ENCODE measurements around the gene NIPSNAP2. TPM values are rescaled to one million over a fixed set of nuclear protein-coding genes. Genes with fewer than 3 reads are reported as not detected.
"Not testable (repeated sequence)": the region's sequence is repeated elsewhere in the genome, so short reads cannot be mapped to it uniquely, and the experiment has no call there.

NIPSNAP2 gene
- total RNA-seq, 4 donors from 2014 or later = 234 to 382 (median 354) TPM

DNA sequence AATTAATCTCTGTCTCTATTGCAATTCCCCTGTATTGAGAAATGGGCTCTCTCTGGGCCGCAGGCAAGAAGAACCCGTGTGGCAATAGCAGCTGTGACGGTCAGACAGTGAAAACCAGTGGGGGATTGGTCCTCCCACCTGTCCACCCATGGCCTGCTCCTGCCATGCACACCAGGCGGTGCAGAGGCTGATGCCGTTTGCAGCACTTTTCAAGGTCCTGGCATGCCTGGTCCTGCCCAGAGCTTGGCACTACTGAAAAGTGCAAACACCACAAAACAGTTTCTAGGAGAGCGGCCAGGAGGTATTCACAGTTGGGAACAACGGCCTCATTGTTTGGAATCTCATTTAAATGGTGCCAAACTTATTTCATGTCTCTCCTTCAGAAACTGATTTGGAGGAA, 45.3 kb downstream of the NIPSNAP2 start:
- no peak overlapping the region for H3K4me3 ChIP-seq
- H3K27me3 ChIP-seq = no peaks in the 10 kb centered on the region
- no peak for TF ChIP-seq POLR2A (IDR thresholded peaks at IDR 0.05)
- TF ChIP-seq, protein P1, sequence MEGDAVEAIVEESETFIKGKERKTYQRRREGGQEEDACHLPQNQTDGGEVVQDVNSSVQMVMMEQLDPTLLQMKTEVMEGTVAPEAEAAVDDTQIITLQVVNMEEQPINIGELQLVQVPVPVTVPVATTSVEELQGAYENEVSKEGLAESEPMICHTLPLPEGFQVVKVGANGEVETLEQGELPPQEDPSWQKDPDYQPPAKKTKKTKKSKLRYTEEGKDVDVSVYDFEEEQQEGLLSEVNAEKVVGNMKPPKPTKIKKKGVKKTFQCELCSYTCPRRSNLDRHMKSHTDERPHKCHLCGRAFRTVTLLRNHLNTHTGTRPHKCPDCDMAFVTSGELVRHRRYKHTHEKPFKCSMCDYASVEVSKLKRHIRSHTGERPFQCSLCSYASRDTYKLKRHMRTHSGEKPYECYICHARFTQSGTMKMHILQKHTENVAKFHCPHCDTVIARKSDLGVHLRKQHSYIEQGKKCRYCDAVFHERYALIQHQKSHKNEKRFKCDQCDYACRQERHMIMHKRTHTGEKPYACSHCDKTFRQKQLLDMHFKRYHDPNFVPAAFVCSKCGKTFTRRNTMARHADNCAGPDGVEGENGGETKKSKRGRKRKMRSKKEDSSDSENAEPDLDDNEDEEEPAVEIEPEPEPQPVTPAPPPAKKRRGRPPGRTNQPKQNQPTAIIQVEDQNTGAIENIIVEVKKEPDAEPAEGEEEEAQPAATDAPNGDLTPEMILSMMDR (IDR thresholded peaks at IDR 0.05 in 4 of 5, conservative IDR thresholded peaks at IDR 0.05 in 1 of 5) = no peak
- intact Hi-C loops (cut with DNase I; ENCODE audit: low total_unique reads) (no loop called here), in situ Hi-C loops (cut with MboI; ENCODE audit: low sequenced_read_pairs in 4 of 4) (loop anchor here in 2 of 4 donors (5.0 to 10.0 kb wide), 2 partner anchors 63 to 65 kb away; no protein-coding TSS in a partner anchor)
- no peak overlapping the region for H3K27ac ChIP-seq
- DNase-seq (peak in 1 of 2 donors; percentile 50), ATAC-seq (peak in 1 of 2 donors; percentile 63)
- H3K36me3 ChIP-seq = peaks cover 0 to 5% of the 10 kb centered on the region in 2 donors
- H3K4me1 ChIP-seq = no peaks in the 10 kb centered on the region
- H3K9me3 ChIP-seq = no peaks in the 10 kb centered on the region

DNA sequence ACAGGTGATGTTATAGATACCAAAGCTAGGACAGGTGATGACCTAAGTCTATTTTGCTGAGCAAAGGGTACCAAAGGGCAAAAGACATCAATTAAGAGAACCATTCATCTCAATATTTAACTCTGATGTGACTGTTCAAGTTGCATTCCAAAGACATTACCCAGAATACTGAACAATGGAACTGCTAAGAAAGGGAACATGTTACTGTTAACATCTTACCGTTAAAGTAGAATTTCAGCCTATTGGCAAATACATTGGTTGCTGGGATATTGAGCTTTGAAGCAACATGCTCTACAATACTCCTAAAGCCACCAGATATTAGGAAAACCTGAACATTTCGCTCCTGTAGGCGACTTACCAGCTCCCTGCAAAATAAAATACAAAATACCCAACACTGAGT, 52.6 kb downstream of the NIPSNAP2 start:
- not testable (repeated sequence) for DNase-seq

GRCh38 chr7:56019501-56019900, 55.1 kb downstream of the NIPSNAP2 start:
- peaks cover 0 to 8% of the 10 kb centered on the region in 2 donors for H3K36me3 ChIP-seq
- no peaks in the 10 kb centered on the region for H3K27me3 ChIP-seq
- no peaks in the 10 kb centered on the region for H3K9me3 ChIP-seq
- DNase-seq (no peak), ATAC-seq (no peak)
- TF ChIP-seq POLR2A (IDR thresholded peaks at IDR 0.05) = no peak
- intact Hi-C loops (cut with DNase I; ENCODE audit: low total_unique reads) (no loop called here), in situ Hi-C loops (cut with MboI; ENCODE audit: low sequenced_read_pairs in 4 of 4) (no loop called here)
- H3K27ac ChIP-seq = no peak overlapping the region
- H3K4me1 ChIP-seq = peaks cover 0 to 4% of the 10 kb centered on the region in 2 donors
- no peak overlapping the region for H3K4me3 ChIP-seq

More for the DNA sequence above, 52.6 kb downstream of the NIPSNAP2 start:
- H3K4me1 ChIP-seq; intact Hi-C loops (cut with DNase I; ENCODE audit: low total_unique reads); H3K4me3 ChIP-seq; ATAC-seq; H3K27me3 ChIP-seq; in situ Hi-C loops (cut with MboI; ENCODE audit: low sequenced_read_pairs in 4 of 4); H3K27ac ChIP-seq; H3K9me3 ChIP-seq: not testable (repeated sequence)
- H3K36me3 ChIP-seq = peaks cover 0 to 12% of the 10 kb centered on the region in 2 donors

DNA sequence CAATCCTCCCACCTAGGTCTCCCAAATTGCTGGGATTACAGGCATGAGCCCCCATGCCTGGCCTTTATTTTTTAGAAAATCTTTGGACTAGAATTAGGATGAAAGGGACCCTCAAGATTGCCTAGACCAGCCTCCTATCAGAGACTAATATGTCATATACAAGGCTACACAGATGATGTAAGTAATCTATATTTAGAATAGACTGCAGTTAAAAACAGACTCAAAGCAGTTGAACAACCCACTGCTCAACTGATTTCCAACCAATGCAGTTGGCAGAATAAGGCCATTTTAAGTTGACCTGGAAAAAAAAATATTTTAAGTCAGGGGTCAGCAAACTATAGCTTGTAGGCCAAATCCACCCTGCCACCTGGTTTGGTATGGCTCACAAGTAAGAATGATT, 59.1 kb downstream of the NIPSNAP2 start:
- ATAC-seq (peak in 1 of 2 donors; percentile 60), DNase-seq (no peak)
- no peaks in the 10 kb centered on the region for H3K9me3 ChIP-seq
- in situ Hi-C loops (cut with MboI; ENCODE audit: low sequenced_read_pairs in 4 of 4) (loop anchor here in 1 of 4 donors (10.0 kb wide), 1 partner anchor 259 kb away; no protein-coding TSS in a partner anchor), intact Hi-C loops (cut with DNase I; ENCODE audit: low total_unique reads) (no loop called here)
- H3K27me3 ChIP-seq = no peaks in the 10 kb centered on the region
- TF ChIP-seq, protein P1 (IDR thresholded peaks at IDR 0.05 in 4 of 5, conservative IDR thresholded peaks at IDR 0.05 in 1 of 5) = no peak
- no peak for TF ChIP-seq POLR2A (IDR thresholded peaks at IDR 0.05)
- H3K36me3 ChIP-seq = peaks cover 0 to 8% of the 10 kb centered on the region in 2 donors
- peaks cover 0 to 4% of the 10 kb centered on the region in 2 donors for H3K4me1 ChIP-seq
- no peak overlapping the region for H3K27ac ChIP-seq
- H3K4me3 ChIP-seq = no peak overlapping the region

- H3K27ac ChIP-seq = no peak overlapping the region
- DNase-seq = no peak
- H3K4me3 ChIP-seq = no peak overlapping the region
- TF ChIP-seq, protein P1 (IDR thresholded peaks at IDR 0.05 in 4 of 5, conservative IDR thresholded peaks at IDR 0.05 in 1 of 5) = no peak
- no peak for TF ChIP-seq POLR2A (IDR thresholded peaks at IDR 0.05)
- intact Hi-C loops (cut with DNase I; ENCODE audit: low total_unique reads) = no loop called here
- in situ Hi-C loops (cut with MboI; ENCODE audit: low sequenced_read_pairs in 4 of 4) = loop anchor here in 1 of 4 donors (10.0 kb wide), 1 partner anchor 262 kb away; no protein-coding TSS in a partner anchor
- H3K4me1 ChIP-seq = peaks cover 0 to 4% of the 10 kb centered on the region in 2 donors
- no peaks in the 10 kb centered on the region for H3K27me3 ChIP-seq
- no peaks in the 10 kb centered on the region for H3K9me3 ChIP-seq
- H3K36me3 ChIP-seq = no peaks in the 10 kb centered on the region
- ATAC-seq = no peak
Measured at GRCh38 chr7:56026538-56026937, 62.2 kb downstream of the NIPSNAP2 start.
